Endothelial cell of umbilical vein (primary cell): Measurements from ENCODE around the gene STBD1.

Experiments used
- CTCF ChIP-seq, 2 donors: IDR thresholded peaks; 1 replicate in 1 of 2; 2 replicates in 1 of 2; pipeline ENCODE4 v1.5.1; 2011; ENCODE audit warnings: low read length in 2 of 2, mild to moderate bottlenecking in 2 of 2, moderate library complexity in 2 of 2, control low read depth in 1 of 2, inconsistent platforms in 1 of 2, low read depth in 1 of 2; ENCODE audit not compliant: insufficient read depth in 1 of 2; ENCODE audit errors: extremely low read depth in 1 of 2
- EZH2 ChIP-seq: IDR thresholded peaks from 2 replicates; pipeline ENCODE4 v1.6.1; 2012; ENCODE audit warnings: borderline replicate concordance, low read depth, mild to moderate bottlenecking, moderate library complexity, low read length, inconsistent platforms; ENCODE audit not compliant: severe bottlenecking
- FOS ChIP-seq: IDR thresholded peaks from 2 replicates; pipeline ENCODE4 v1.6.1; 2011; ENCODE audit warnings: mild to moderate bottlenecking, low read length, moderate library complexity, borderline replicate concordance; ENCODE audit not compliant: insufficient read depth
- GATA2 ChIP-seq: IDR thresholded peaks from 2 replicates; pipeline ENCODE4 v1.7.0; 2011; ENCODE audit warnings: low read depth, mild to moderate bottlenecking, moderate library complexity, mixed read lengths, low read length; ENCODE audit not compliant: insufficient read length, insufficient read depth
- JUN ChIP-seq: IDR thresholded peaks from 2 replicates; pipeline ENCODE4 v1.6.1; 2011; ENCODE audit warnings: borderline replicate concordance, low read depth; ENCODE audit not compliant: insufficient read length, insufficient read depth
- MYC ChIP-seq: IDR thresholded peaks from one replicate; pipeline ENCODE4 v1.6.1; 2011; ENCODE audit warnings: mild to moderate bottlenecking, low read depth, low read length
- POLR2A ChIP-seq: IDR thresholded peaks from 2 replicates; pipeline ENCODE4 v1.6.1; 2012; ENCODE audit warnings: low read depth, mild to moderate bottlenecking, control low read depth, low read length
- POLR2AphosphoS5 ChIP-seq: IDR thresholded peaks from 2 replicates; pipeline ENCODE4 v1.6.1; 2012; ENCODE audit warnings: low read depth, mild to moderate bottlenecking, control low read depth, low read length, moderate library complexity; ENCODE audit not compliant: insufficient read depth
- TF ChIP-seq, protein P1 (sequence below): IDR thresholded peaks from 2 replicates; pipeline ENCODE4 v1.6.1; 2011; ENCODE audit not compliant: insufficient read depth, insufficient read length

- TF ChIP-seq CTCF (IDR thresholded peaks at IDR 0.05; ENCODE audit: extremely low read depth in 1 of 2, insufficient read depth in 1 of 2, low read depth in 1 of 2, low read length in 2 of 2) (no peak), POLR2AphosphoS5 (no peak), EZH2 (no peak), POLR2A (no peak), JUN (no peak), GATA2 (no peak), FOS (no peak), MYC (no peak)
- TF ChIP-seq, protein P1, sequence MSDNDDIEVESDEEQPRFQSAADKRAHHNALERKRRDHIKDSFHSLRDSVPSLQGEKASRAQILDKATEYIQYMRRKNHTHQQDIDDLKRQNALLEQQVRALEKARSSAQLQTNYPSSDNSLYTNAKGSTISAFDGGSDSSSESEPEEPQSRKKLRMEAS, result no peak
These were observed 8.9 kb downstream of the STBD1 start for GRCh38 chr4:76315267-76315918.
